AG04450 (cell line): ENCODE data around the gene GOSR1. TPM values are rescaled to one million over a fixed set of nuclear protein-coding genes. Genes with fewer than 3 reads are reported as not detected.
A peak's percentile ranks its signal among the peaks of the same experiment; 100 is the strongest.
"Not testable (repeated sequence)": the region's sequence is repeated elsewhere in the genome, so short reads cannot be mapped to it uniquely, and the experiment has no call there.

Experiments
- CTCF ChIA-PET: fragments of 300-600, 350-600 bp; formaldehyde crosslinking; extraction: SDS; loops from one replicate; lab custom pipeline; 2022; ENCODE audit warnings: antibody characterized with exemption, inconsistent platforms; lab: Charles Lee
- POLR2A ChIA-PET: fragments of 350-600 bp; formaldehyde crosslinking; extraction: SDS; loops from one replicate; lab custom pipeline; 2021; ENCODE audit warnings: antibody characterized with exemption, inconsistent platforms; lab: Yijun Ruan, JAX
- DNase-seq: peaks from one replicate; pipeline ENCODE4 v3.0.0-alpha.2; 2011; ENCODE audit warnings: low read depth, low spot score
- H3K27ac ChIP-seq: one replicate; pipeline ENCODE4 v1.5.1; 2012; ENCODE audit warnings: low read depth, low read length, control low read depth
- H3K27me3 ChIP-seq: one replicate; pipeline ENCODE4 v1.6.0; 2012; ENCODE audit warnings: low read length; ENCODE audit not compliant: control insufficient read depth, insufficient read depth
- H3K4me3 ChIP-seq: 2 replicates; pipeline ENCODE4 v1.5.1; 2011; ENCODE audit warnings: mild to moderate bottlenecking, low read depth, low read length, control low read depth
- H3K9me3 ChIP-seq: 2 replicates; pipeline ENCODE4 v1.5.1; 2012; ENCODE audit warnings: low read length; ENCODE audit not compliant: control insufficient read depth, insufficient read depth
- polyA plus RNA-seq: library from polyadenylated mRNA; depleted of rRNA; stranded (reverse); fragments of >200 nt; gene quantifications from 2 replicates; pipeline ENCODE4 v1.2.3, GENCODE V29; 2011
- TF ChIP-seq, protein P1 (sequence below): IDR thresholded peaks from 2 replicates; pipeline ENCODE4 v1.5.1; 2011; ENCODE audit warnings: low read depth, low read length, control low read depth, inconsistent platforms

Gene GOSR1
- polyA plus RNA-seq, 1 experiment: 28.5 TPM

DNA sequence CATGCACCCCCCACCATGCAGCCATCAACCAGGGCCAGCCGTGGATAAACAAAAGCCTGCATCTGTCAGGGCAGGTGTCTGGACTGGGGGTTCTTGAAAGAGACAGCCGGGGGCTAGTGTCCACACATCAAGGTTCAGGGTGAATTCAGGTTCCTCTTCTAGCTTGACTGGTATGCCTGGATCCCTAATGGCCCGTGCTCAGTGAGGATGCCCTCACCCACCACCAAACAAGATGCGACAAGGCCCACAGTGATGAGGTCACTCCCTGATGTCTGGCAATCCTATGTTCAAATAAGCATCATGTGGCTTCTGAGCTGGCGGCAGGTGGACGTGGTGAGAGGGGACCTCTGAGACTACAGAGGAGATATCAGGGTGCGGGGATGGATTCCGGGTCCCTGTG lies 64.6 kb downstream of the GOSR1 start:
- DNase-seq: no peak
- no peak overlapping the region for H3K27ac ChIP-seq
- ChIA-PET CTCF (no interaction called here), POLR2A (no interaction called here)
- peaks cover 5% of the 10 kb centered on the region for H3K27me3 ChIP-seq
- H3K4me3 ChIP-seq: no peak overlapping the region
- H3K9me3 ChIP-seq: no peaks in the 10 kb centered on the region
- TF ChIP-seq, protein P1, sequence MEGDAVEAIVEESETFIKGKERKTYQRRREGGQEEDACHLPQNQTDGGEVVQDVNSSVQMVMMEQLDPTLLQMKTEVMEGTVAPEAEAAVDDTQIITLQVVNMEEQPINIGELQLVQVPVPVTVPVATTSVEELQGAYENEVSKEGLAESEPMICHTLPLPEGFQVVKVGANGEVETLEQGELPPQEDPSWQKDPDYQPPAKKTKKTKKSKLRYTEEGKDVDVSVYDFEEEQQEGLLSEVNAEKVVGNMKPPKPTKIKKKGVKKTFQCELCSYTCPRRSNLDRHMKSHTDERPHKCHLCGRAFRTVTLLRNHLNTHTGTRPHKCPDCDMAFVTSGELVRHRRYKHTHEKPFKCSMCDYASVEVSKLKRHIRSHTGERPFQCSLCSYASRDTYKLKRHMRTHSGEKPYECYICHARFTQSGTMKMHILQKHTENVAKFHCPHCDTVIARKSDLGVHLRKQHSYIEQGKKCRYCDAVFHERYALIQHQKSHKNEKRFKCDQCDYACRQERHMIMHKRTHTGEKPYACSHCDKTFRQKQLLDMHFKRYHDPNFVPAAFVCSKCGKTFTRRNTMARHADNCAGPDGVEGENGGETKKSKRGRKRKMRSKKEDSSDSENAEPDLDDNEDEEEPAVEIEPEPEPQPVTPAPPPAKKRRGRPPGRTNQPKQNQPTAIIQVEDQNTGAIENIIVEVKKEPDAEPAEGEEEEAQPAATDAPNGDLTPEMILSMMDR: no peak

DNA sequence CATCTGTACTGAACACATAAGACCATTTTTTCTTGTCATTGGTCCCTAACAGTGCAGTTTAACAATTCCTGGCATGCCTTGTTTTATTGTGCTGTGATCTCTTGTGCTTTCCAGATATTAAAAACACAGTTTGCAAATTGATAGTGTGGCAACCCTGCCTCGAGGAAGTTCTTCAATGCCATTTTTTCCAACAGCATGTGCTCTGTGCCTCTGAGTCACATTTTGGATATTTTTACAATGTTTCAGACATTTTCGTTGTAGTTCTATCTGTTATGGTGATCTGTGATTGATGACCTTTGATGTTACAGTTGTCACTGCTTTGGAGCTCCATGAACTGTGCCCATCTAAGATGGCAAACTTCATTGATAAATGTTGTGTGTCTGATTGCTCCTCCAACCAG lies 66.2 kb downstream of the GOSR1 start:
- H3K9me3 ChIP-seq: no peaks in the 10 kb centered on the region
- H3K4me3 ChIP-seq: no peak overlapping the region
- peaks cover 5% of the 10 kb centered on the region for H3K27me3 ChIP-seq
- ChIA-PET CTCF (no interaction called here), POLR2A (no interaction called here)
- H3K27ac ChIP-seq: peak overlapping the region; percentile 11
- TF ChIP-seq, protein P1: no peak
- DNase-seq: no peak

DNA sequence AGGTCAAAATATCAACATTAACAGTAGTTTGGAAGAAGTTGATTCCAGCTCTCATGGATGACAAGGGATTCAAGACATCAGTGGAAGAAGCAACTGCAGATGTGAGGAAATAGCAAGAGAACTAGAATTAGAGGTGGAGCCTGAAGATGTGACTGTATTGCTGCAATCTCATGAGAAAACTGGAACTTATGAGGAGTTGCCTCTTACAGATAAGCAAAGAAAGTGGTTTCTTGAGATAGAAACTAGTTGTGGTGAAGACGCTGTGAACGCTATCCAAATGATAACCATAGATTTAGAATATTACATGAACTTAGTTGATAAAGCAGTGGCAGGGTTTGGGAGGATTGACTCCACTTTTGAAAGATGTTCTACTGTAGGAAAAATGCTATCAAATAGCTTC lies 67.8 kb downstream of the GOSR1 start:
- Histone ChIP-seq H3K27me3 (peaks cover 5% of the 10 kb centered on the region), H3K4me3 (no peak overlapping the region), H3K27ac (no peak overlapping the region), H3K9me3 (no peaks in the 10 kb centered on the region)
- TF ChIP-seq, protein P1: no peak
- DNase-seq: no peak
- CTCF ChIA-PET: no interaction called here
- POLR2A ChIA-PET: interaction anchor here (0.5 kb wide), 1 partner anchor 112 kb away, joined by 4 read pairs; no protein-coding TSS in a partner anchor

DNA sequence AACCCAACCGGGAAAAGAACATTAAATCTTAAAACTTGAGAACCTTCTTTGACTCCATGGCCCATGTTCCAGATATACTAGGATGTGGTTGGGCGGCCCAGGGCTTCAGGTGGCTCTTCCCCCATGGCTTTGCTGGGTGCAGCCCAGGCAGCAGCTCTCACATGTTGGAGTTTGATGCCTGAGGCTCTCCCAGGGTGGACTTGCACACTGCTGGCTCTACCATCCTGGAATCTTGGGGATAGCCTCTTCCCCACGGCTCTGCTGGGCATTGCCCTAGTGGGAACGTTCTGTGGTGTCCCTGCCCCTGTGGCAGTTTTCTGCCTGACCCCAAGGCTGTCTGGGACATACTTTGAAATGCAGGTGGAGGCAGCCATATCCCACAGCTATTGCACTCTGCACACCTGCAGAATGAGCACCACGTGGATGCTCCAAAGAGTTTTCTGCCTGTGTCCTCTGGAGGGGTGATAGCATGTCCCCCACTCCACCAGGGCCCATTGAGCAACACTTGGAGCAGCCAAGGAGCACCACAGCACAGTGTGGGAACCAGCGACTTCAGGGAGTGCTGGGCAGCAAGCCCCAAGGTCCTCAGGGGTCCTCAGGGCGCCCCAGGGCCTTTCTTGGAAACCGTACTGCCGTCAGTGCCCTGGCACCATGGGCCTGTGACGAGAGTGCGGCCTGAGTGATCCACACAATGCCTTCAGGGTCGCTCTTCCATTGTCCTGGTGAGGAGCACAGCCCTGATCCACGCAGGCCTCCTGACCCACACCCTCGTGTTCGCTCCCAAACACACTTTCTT lies 70.8 kb downstream of the GOSR1 start:
- CTCF ChIA-PET: no interaction called here
- H3K9me3 ChIP-seq: no peaks in the 10 kb centered on the region
- TF ChIP-seq, protein P1: no peak
- POLR2A ChIA-PET: no interaction called here
- DNase-seq: no peak
- H3K27ac ChIP-seq: no peak overlapping the region
- no peak overlapping the region for H3K4me3 ChIP-seq
- peaks cover 3% of the 10 kb centered on the region for H3K27me3 ChIP-seq

DNA sequence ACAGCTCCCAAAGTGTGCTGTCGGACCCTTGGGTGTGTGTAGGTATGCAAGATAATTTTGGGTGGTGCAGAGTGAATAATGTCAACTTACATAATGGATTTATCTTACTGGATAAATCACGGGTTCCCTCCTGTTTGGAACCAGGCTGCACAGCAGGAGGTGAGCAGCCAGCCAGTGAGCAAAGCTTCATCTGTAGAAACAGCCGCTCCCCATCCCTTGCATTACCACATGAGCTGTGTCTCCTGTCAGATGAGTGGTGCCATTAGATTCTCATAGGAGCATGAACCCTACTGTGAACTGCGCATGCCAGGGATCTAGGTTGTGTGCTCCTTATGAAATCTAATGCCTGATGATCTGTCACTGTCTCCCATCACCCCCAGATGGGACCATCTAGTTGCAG lies 72.0 kb downstream of the GOSR1 start:
- H3K27me3 ChIP-seq, H3K4me3 ChIP-seq, H3K27ac ChIP-seq, DNase-seq, CTCF ChIA-PET, POLR2A ChIA-PET, H3K9me3 ChIP-seq: not testable (repeated sequence)
